ENCODE data around the gene COX4I1.
A peak's percentile ranks its signal among the peaks of the same experiment; 100 is the strongest.

Gene COX4I1

GRCh38 chr16:85799497-85800320, at the start of gene COX4I1, which contains the start of gene EMC8:
Gene COX4I1 (plus strand): TSS chr16:85799695. CDS start chr16:85801206, 1,511 bp downstream.
Gene EMC8 (minus strand): TSS chr16:85799544. CDS start chr16:85799295, 249 bp downstream.
- peak within 1 kb of the TSS; percentile 95 for H3K27ac Mint-ChIP-seq
- H3K36me3 Mint-ChIP-seq (ENCODE audit: low read depth), result peaks cover 40% of the 10 kb centered on the region
- H3K4me1 Mint-ChIP-seq (ENCODE audit: low read depth), result peaks cover 37% of the 10 kb centered on the region
- peak within 1 kb of the TSS; percentile 88 for H3K4me3 Mint-ChIP-seq
- no peaks in the 10 kb centered on the region for H3K27me3 Mint-ChIP-seq (ENCODE audit: low read depth)
- H3K9me3 Mint-ChIP-seq, result no peaks in the 10 kb centered on the region

GRCh38 chr16:85749771-85750145, 49.7 kb upstream of the COX4I1 start:
- Mint-ChIP-seq H3K4me1 (ENCODE audit: low read depth) (peaks cover 2% of the 10 kb centered on the region), H3K9me3 (no peaks in the 10 kb centered on the region), H3K27me3 (ENCODE audit: low read depth) (peaks cover 30% of the 10 kb centered on the region), H3K4me3 (peak overlapping the region; percentile 73), H3K36me3 (ENCODE audit: low read depth) (no peaks in the 10 kb centered on the region), H3K27ac (no peak overlapping the region)

GRCh38 chr16:85750146-85750826, 49.2 kb upstream of the COX4I1 start:
- H3K4me3 Mint-ChIP-seq, result peak overlapping the region; percentile 73
- H3K27me3 Mint-ChIP-seq (ENCODE audit: low read depth), result peaks cover 30% of the 10 kb centered on the region
- H3K36me3 Mint-ChIP-seq (ENCODE audit: low read depth), result no peaks in the 10 kb centered on the region
- no peak overlapping the region for H3K27ac Mint-ChIP-seq
- peaks cover 2% of the 10 kb centered on the region for H3K4me1 Mint-ChIP-seq (ENCODE audit: low read depth)
- no peaks in the 10 kb centered on the region for H3K9me3 Mint-ChIP-seq

GRCh38 chr16:85750827-85751697, 48.4 kb upstream of the COX4I1 start, which contains the start of gene C16orf74:
Gene C16orf74 (minus strand): TSS chr16:85751096. CDS start chr16:85735217, 15,879 bp downstream.
- H3K36me3 Mint-ChIP-seq (ENCODE audit: low read depth), result no peaks in the 10 kb centered on the region
- H3K4me3 Mint-ChIP-seq, result peak within 1 kb of the TSS; percentile 73
- peaks cover 2% of the 10 kb centered on the region for H3K4me1 Mint-ChIP-seq (ENCODE audit: low read depth)
- no peak within 1 kb of the TSS for H3K27ac Mint-ChIP-seq
- peaks cover 30% of the 10 kb centered on the region for H3K27me3 Mint-ChIP-seq (ENCODE audit: low read depth)
- H3K9me3 Mint-ChIP-seq, result no peaks in the 10 kb centered on the region

GRCh38 chr16:85751698-85752501, 47.6 kb upstream of the COX4I1 start:
- no peaks in the 10 kb centered on the region for H3K9me3 Mint-ChIP-seq

GRCh38 chr16:85752511-85753420, 46.7 kb upstream of the COX4I1 start:
- Mint-ChIP-seq H3K4me1 (ENCODE audit: low read depth) (peaks cover 2% of the 10 kb centered on the region), H3K9me3 (no peaks in the 10 kb centered on the region), H3K4me3 (no peak overlapping the region), H3K27ac (no peak overlapping the region), H3K27me3 (ENCODE audit: low read depth) (peaks cover 30% of the 10 kb centered on the region), H3K36me3 (ENCODE audit: low read depth) (no peaks in the 10 kb centered on the region)

More at GRCh38 chr16:85751698-85752501, 47.6 kb upstream of the COX4I1 start:
- no peaks in the 10 kb centered on the region for H3K36me3 Mint-ChIP-seq (ENCODE audit: low read depth)
- no peak overlapping the region for H3K4me3 Mint-ChIP-seq
- H3K27me3 Mint-ChIP-seq (ENCODE audit: low read depth), result peaks cover 30% of the 10 kb centered on the region
- H3K27ac Mint-ChIP-seq, result no peak overlapping the region
- H3K4me1 Mint-ChIP-seq (ENCODE audit: low read depth), result peaks cover 2% of the 10 kb centered on the region

GRCh38 chr16:85753559-85753958, 45.9 kb upstream of the COX4I1 start:
- Mint-ChIP-seq H3K27me3 (ENCODE audit: low read depth) (peaks cover 28% of the 10 kb centered on the region), H3K4me1 (ENCODE audit: low read depth) (peaks cover 2% of the 10 kb centered on the region), H3K36me3 (ENCODE audit: low read depth) (no peaks in the 10 kb centered on the region), H3K9me3 (no peaks in the 10 kb centered on the region), H3K4me3 (no peak overlapping the region), H3K27ac (no peak overlapping the region)

GRCh38 chr16:85753976-85754375, 45.5 kb upstream of the COX4I1 start:
- no peaks in the 10 kb centered on the region for H3K9me3 Mint-ChIP-seq
- H3K27me3 Mint-ChIP-seq (ENCODE audit: low read depth), result peaks cover 30% of the 10 kb centered on the region
- H3K4me3 Mint-ChIP-seq, result no peak overlapping the region
- no peak overlapping the region for H3K27ac Mint-ChIP-seq
- no peaks in the 10 kb centered on the region for H3K36me3 Mint-ChIP-seq (ENCODE audit: low read depth)
- H3K4me1 Mint-ChIP-seq (ENCODE audit: low read depth), result peaks cover 2% of the 10 kb centered on the region

GRCh38 chr16:85754413-85754812, 45.1 kb upstream of the COX4I1 start:
- H3K27me3 Mint-ChIP-seq (ENCODE audit: low read depth), result peaks cover 32% of the 10 kb centered on the region
- no peaks in the 10 kb centered on the region for H3K36me3 Mint-ChIP-seq (ENCODE audit: low read depth)
- H3K27ac Mint-ChIP-seq, result no peak overlapping the region
- no peaks in the 10 kb centered on the region for H3K9me3 Mint-ChIP-seq
- peaks cover 4% of the 10 kb centered on the region for H3K4me1 Mint-ChIP-seq (ENCODE audit: low read depth)
- H3K4me3 Mint-ChIP-seq, result no peak overlapping the region

- H3K4me3 Mint-ChIP-seq, result no peak overlapping the region
- peaks cover 2% of the 10 kb centered on the region for H3K4me1 Mint-ChIP-seq (ENCODE audit: low read depth)
- H3K27me3 Mint-ChIP-seq (ENCODE audit: low read depth), result peaks cover 32% of the 10 kb centered on the region
- no peak overlapping the region for H3K27ac Mint-ChIP-seq
- no peaks in the 10 kb centered on the region for H3K9me3 Mint-ChIP-seq
- H3K36me3 Mint-ChIP-seq (ENCODE audit: low read depth), result no peaks in the 10 kb centered on the region
Measured at GRCh38 chr16:85755929-85756768, 43.3 kb upstream of the COX4I1 start.

GRCh38 chr16:85757341-85757822, 42.1 kb upstream of the COX4I1 start:
- no peaks in the 10 kb centered on the region for H3K36me3 Mint-ChIP-seq (ENCODE audit: low read depth)
- peaks cover 2% of the 10 kb centered on the region for H3K4me1 Mint-ChIP-seq (ENCODE audit: low read depth)
- no peak overlapping the region for H3K27ac Mint-ChIP-seq
- no peak overlapping the region for H3K4me3 Mint-ChIP-seq
- peaks cover 24% of the 10 kb centered on the region for H3K27me3 Mint-ChIP-seq (ENCODE audit: low read depth)
- no peaks in the 10 kb centered on the region for H3K9me3 Mint-ChIP-seq

GRCh38 chr16:85759136-85759535, 40.4 kb upstream of the COX4I1 start:
- Mint-ChIP-seq H3K36me3 (ENCODE audit: low read depth) (no peaks in the 10 kb centered on the region), H3K27ac (no peak overlapping the region), H3K4me1 (ENCODE audit: low read depth) (peaks cover 2% of the 10 kb centered on the region), H3K27me3 (ENCODE audit: low read depth) (peaks cover 18% of the 10 kb centered on the region), H3K9me3 (no peaks in the 10 kb centered on the region), H3K4me3 (no peak overlapping the region)
